Stimulated activated CD8-positive, alpha-beta memory T cell treated with anti-CD3 and anti-CD28 coated beads, Interleukin-4, amount 100 ng/mL, for 4 hours (primary cell): Measurements from ENCODE around the gene TCP1.
"Not testable (repeated sequence)": the region's sequence is repeated elsewhere in the genome, so short reads cannot be mapped to it uniquely, and the experiment has no call there.

Experiments
- DNase-seq, 2 donors: peaks; one replicate each; pipeline ENCODE4 v3.0.0-alpha.2; 2020; ENCODE audit warnings: low read depth in 2 of 2, low spot score in 1 of 2

TCP1 gene

DNA sequence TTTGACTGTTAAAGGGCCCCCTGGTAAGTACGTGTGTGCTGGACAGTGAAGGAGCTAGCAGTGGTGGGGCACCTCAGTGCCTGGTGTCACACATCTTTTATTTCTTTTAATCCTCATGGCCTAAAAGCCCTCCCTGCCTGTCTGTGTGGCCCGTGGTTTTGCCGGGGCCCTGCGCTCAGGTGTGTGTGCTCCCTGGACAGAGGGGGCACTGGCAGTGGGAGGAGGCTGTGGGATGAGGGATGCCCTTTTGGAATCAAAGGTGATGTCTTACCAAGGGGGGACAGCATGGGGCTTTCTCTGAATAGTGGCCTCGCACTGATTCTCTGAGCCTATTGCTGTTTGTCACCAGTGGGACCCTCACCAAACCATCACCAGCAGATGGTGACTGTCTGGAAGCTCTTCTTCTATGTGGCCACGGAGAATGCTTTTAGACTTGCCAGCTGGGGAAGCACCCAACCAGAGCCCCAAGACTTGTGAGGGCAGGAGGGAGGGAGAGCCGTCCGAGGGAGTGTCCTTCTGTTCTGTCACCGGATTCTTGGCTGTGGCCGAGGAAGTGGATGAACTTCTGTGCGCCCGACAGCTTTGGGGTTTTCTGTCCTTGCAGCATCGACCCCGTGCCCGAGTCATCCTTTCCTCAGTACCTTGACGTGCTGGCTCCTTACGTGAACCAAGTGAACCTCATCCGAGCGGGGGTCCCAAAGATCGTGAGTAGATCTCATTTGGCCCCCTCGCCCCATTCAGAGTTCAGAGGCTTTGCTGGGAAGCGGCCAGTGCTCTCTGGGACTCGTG lies 28.7 kb upstream of the TCP1 start:
- DNase-seq = no peak

DNA sequence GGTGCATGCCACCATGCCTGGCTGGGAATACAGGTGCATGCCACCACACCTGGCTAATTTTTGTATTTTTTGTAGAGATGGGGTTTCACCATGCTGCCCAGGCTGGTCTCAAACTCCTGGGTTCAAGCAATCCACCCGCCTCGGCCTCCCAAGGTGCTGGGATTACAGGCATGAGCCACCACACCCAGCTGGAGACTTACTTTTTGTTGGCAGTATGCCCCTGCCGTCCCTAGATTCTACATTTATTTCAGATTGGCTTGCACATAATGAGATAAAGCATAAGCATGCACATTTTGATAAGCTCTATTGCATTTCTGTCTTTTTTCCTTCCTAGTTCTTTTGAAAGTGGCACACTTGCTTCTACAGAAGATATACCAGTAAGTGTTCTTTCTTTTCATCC lies 27.4 kb upstream of the TCP1 start:
- not testable (repeated sequence) for DNase-seq

DNA sequence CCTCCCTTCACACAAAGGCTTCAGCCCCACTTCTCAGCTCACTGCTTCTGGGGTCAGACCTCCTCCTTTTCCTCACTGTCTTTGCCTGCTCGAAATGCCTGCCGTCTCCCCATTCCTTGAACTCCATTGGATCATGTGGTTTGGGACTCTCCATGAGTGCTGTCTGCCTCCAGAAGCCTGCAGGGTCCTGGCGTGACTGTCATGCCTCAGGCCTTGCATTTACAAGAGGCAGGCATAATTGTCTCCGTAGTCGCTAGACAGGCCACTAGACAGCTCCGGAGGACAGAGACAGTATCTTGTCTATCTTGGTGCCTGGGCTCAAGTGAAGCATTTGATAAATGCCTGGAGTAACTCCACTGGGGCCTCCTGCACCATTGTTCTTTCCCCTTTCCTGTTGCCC lies 26.0 kb upstream of the TCP1 start:
- no peak for DNase-seq

DNA sequence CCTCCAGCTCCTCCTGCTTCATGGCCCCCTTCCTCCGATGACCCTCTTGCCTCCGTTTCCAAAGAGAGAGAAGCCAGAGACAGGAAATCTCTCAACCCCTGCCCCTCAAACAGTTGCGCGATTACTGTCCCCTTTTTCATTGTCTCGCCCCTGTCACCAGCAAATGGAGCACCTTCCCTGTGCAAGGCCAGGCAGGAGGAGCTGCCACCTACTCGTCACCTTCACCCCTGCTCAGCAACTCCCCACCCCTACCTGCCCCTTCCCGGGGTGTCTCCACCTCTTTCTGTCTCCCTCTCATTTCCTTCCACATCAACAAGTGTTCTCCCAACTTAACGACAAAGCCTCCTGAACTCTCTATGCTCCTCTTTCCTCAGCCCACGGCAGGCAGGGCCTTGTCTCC lies 24.4 kb upstream of the TCP1 start:
- DNase-seq = no peak

DNA sequence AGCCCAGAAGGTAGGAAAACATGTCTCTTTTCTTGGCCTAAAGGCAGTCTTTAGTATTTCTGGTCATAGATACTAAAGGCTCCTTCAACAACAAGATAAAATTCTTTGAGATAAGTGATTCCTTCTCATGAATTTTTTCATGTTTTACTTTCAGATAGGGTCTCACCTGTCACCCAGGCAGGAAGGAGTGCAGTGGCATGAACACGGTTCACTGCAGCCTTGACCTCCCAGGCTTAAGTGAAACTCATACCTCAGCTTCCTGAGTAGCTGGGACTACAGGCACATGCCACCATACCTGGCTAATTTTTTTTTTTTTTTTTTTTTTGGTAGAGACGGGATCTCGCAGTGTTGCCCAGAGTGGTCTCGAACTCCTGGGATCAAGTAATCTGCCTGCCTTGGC lies 19.7 kb upstream of the TCP1 start:
- DNase-seq = no peak

DNA sequence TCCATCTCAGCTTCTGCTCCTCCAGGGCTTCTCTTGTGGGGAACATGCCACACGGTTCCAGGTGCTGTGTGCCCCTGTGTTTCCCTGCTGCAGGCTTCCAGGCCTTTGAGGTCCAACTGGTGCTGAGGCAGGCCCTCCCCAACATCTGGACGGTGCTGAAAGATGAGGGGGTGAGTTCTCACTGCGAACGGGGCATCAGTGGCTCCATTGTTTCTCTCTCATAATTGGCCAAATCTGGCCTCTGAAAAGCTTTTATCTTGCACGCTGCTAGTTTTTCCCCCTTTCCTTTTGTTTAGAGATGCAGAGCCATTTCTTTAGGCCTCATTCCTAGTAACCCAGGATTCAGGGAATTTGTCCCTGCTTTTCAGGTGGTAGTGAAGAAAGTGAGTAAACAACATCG lies 19.2 kb upstream of the TCP1 start:
- no peak for DNase-seq

DNA sequence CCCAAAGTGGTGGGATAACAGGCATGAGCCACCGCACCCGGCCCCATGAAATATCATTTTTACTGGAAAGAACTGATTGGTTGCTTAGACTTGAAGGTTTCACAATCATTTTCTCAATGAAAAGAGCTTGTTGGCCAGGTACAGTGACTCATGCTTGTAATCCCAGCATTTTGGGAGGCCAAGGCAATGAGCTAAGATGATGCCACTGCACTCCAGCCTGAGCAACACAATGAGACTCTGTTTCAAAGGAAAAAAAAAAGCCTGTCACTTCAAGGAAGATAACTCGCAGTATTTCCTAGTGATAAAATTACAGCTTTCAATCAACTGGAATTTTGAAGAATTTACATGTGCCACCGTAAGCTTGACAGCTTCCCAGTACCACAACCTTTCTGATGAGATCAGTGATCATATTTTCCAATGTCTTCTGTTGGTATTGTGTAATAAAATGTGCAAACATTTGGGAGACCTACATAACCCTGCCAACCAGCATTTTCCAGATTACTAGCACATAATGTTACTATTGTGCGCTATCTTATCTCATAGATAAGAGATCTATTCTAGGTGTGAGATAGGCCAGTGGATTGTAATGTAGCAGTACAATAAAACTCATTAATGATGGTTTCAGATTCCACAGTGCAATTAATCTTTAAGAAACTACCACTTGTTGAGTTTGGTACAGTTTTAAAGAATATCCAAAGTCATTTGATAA lies 17.9 kb upstream of the TCP1 start:
- DNase-seq = no peak

DNA sequence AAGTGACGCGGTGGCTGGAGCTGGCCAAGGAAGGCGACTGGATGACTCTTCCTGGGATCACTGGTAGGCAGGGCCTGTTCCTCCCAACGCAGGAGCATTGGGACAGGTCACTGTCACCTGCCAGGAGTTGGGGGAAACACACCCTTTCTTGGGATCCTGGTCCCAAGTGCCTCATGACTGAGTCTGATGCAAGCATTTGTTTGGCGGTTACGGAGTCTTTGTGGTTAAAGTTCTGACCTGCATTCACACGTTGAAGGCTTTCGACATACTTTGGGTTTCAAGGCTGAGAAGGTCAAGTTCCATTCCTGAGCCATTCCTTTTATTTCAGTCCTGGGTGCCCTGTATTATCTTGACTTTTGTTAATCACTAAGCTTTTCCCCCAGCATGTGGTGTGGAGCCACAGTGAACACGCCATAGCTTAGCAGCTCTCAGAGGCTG lies 16.6 kb upstream of the TCP1 start:
- DNase-seq = no peak

DNA sequence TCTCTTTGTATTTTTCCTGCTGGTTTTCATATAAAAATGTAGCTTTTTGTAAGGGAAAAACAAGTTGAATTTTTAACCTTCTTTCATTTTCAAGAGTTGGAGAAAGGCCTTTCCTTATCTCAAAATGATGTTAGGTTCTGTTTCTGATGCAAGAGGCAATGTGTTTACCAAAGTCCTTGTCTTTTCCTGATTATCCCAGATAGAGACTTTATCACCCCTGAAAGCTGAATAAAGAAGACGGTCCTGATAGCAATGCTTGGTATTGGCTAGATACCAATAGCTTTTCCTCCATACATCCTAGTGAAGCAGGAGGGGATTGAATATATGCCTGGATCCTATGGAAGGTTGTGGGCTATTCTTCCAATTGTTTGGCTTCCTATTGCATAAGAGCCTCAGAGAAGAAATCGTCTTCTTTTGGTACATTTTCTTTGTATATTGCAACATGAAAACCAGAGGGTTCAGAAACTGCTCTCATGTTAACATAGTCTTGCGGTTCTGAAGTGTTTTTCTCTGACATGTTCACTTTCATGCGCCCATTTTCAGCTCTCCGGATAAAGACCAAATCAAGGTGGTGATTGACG lies 16.1 kb upstream of the TCP1 start:
- no peak for DNase-seq

DNA sequence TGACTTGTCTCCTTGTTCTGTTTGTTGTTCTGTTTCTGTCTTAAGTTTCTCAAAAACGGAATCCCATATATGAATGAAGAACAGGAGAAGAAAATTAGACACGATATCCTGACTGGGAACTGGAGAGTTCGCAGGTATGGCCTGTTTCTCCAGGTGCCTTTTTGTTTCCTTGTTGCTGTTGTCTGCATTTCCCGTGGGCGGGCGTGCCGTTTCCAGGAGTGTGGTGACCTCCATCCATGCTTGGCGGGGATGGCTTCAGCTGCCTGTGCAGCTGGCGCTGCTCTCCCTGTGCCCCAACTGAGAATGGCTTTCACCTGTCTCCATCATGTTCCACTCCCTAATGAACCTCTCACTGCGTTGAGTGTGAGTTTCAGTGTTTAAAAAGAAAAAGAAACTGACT lies 15.1 kb upstream of the TCP1 start:
- no peak for DNase-seq

DNA sequence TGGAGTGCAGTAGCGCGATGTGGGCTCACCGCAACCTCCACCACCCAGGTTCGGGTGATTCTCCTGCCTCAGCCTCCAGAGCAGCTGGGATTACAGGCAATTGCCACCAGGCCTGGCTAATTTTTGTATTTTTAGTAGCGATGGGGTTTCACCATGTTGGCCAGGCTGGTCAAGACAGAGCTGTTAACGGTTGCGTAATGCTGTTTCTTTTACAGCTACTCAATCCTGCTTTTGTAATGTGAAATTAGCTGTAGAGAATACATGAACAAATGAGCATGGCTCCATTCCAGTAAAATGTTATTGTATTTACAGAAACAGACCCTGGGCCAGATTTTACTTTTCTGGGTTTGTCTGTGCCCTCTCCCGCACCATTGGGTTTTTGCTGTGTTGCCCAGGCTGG lies 12.5 kb upstream of the TCP1 start:
- DNase-seq = no peak

DNA sequence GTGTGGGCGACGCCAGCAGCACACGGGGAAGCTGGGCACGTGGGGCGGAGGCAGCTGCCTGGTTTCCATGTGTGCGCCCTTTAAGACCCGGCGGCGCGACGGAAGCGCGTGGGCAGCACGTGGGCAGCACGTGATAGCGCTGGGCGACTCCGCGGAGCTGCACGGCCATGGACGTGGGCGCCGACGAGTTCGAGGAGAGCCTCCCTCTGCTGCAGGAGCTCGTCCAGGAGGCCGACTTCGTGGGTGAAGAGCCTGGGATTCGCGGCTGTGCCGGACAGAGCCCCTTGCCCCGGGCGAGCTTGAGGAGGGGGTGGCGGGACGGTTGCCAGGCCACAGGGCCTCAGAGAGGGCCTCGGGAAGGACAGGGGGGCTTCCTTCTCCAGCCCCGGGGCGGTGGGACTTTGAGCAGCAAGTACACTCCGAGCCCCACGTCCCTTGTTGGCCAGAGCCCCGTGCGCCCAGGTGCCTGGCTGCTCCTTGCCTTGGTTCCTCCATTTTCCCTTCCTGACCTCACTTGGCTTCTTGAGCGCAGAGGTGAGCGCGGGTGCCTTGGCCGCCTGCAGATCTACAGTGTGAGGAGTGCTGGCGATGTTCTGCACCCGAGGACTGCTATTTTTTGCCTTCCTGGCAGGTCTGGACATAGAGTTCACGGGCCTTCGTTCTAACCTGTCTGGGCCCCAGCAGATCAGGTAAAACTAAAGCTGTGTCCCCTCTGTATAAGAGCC lies 10.9 kb upstream of the TCP1 start, which contains the start of gene PNLDC1:
Gene PNLDC1 (plus strand): TSS at position 136 of the 725 bp plus-strand sequence. CDS start 32 bp downstream, at position 168.
- DNase-seq = no peak

DNA sequence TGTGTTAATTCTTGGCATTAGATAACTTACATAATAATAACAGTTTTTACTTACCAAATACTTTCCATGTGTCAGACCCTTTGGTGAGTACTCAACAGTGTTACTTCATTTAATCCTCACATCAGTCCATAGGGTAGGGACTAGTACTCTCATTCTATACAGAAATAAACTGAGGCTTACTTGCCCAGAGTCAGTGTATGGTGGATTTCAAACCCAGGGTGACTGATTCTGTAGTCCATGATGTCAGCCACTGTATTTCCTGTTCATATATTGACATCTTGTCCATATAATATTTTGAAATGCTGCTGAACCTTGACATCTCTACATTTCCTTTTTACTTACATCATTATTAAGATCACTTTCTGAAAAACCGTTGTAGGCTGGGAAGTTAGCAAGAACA lies 8.2 kb upstream of the TCP1 start:
- DNase-seq = no peak

DNA sequence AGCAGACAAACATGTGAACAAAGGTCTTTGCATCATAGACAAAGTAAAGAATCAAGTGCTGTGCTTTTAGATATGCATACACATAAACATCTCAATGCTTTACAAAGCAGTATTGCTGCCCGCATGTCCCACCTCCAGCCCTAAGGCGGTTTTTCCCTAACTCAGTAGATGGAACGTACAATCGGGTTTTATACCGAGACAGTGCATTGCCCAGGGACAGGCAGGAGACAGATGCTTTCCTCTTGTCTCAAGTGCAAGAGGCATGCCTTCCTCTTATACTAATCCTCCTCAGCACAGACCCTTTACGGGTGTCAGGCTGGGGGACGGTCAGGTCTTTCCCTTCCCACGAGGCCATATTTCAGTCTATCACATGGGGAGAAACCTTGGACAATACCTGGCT lies 5.6 kb upstream of the TCP1 start:
- not testable (repeated sequence) for DNase-seq

DNA sequence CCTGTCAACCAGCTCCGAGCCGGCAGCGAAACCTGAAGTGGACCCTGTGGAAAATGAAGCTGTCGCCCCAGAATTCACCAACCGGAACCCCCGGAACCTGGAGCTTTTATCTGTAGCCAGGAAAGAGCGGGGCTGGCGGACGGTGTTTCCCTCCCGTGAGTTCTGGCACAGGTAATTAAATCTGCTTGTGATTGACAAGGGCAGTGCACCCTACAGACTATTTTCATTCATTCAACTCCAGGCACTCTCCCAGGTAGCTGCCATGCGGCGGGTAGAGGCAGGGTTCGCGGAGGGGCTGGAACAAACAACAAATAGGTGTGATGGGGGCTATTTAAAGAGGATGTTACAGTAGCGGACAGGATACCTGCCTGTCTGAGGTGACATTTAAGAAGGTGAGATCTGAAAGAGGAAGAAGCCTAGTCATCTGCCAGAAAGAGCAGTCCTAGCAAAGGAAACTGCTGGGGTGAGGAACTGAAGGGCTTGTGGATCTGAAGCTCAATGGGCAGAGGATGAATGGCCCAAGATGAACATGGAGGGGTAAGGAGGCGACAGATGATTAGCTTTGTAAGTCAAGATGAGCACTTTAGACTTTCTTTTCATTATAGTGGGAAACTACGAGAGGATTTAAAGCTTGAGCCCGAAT lies 1.7 kb upstream of the TCP1 start:
- peak in 1 of 2 donors; percentile 2 for DNase-seq

DNA sequence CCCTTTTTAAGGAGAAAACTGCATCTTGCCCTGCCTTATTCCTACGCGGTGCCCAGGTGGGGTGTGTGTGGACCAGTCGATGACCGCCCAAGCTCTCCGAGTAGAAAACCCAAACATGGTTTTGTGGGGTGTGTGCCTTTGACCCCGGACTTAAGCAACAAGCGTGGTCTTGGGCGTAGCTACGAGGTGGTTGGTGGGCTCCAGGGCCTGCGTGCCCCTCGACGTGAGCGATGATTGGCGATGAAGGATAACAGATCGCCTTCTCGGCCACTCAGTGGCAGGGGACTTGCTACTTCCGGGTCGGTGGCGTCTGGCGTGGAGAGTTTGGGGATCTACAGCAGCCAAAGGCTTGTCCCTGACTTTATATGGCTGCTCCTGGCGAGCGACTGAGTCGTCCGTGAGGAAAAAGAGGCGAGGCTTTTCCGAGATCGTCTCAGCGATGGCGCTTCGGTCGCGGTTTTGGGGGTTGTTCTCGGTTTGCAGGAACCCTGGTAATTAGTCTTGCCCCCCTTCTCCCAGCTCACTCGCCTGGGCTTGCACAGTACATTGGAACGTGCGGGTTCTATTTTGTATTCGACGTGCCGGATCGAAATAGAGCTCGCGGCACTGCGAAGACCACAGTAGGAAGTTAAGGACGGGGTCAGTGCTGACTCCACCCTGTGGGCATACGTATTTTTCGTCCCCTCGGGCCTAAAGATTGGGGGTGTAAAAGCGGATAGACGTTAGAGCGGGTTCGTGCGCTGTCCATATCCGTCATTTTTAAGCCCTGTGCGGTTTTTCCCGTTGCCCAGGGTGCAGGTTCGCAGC lies 950 bp upstream of the TCP1 start, which contains the start of gene MRPL18:
Gene MRPL18 (plus strand): TSS at position 319 of the 807 bp plus-strand sequence. CDS start 121 bp downstream, at position 440.
- DNase-seq = peak; percentile 69 to 83

DNA sequence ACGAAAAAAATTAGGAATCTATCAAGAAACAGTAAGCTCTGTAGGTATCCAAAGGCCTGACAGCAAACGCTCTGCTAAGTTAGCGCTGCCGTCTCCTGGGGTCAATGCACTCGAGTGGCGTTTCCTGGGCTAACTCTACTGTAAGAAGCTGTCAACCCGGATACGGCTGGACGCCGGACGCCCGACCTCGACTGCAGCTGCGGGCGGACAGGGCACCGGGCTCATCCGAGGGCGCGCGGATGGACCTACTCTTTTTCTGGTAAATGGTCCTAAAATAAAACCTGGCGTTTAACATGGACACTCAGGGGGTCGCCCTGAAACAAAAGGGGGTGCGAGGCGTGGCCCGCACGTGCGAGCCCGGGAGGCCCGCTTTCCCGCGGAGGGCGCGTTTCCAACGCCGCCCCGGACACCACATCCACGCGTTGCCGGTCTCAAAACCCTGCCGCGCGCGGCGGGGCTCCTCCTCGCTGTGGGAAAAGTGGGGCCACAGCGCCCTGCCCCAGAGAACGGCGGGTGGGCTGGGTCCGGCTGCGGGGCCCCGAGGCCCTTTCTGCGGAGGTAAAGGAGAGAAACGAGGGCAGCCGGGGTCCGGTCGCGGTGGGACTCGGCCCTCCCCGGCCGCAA lies 537 bp downstream of the TCP1 start:
- DNase-seq = no peak

DNA sequence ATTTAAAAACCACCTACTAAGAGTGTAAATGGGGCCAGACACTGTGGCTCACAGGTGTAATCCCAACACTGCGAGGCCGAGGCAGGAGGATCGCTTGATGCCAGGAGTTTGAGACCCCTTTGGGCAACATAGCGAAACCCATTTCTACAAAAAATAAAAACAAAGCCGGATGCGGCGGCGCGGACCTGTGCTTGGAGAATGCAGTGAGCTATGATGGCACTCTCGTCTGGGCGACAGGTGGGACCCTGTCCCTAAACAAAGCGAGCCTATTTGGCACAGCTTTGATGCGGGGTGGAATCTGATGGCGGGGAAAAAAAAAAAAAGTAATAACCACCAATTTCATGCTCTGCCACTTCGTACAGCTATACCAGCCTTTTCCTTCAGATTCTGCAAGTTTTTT lies 1.1 kb downstream of the TCP1 start:
- DNase-seq = no peak

DNA sequence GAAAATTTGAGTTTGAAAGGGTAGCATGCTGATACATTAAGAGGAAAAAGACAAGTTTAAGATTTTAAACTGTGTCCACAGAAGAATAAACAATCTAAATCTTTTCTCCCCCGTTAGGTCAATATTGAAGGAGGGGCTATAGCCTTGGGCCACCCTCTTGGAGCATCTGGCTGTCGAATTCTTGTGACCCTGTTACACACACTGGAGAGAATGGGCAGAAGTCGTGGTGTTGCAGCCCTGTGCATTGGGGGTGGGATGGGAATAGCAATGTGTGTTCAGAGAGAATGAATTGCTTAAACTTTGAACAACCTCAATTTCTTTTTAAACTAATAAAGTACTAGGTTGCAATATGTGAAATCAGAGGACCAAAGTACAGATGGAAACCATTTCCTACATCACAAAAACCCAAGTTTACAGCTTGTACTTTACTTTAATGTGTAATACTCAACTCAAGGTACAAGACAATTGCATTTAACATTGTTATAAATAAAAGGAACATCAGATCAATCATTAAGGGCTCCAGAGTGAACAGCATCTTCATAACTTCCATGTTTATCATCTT lies 10.8 kb downstream of the TCP1 start:
- no peak for DNase-seq
